Fibroblast of lung (primary cell): ENCODE data around the gene HSF2BP. TPM values are rescaled to one million over a fixed set of nuclear protein-coding genes. Genes with fewer than 3 reads are reported as not detected.

ENCODE experiments used
- DNase-seq, 2 donors: peaks; one replicate each; pipeline versions ENCODE4 v3.0.0 to v3.0.0-alpha.2; 2010; ENCODE audit warnings: low read depth in 2 of 2
- H2AFZ ChIP-seq: 2 replicates; pipeline ENCODE4 v1.5.1; 2012; ENCODE audit warnings: low read length, control low read depth, inconsistent platforms
- H3K27ac ChIP-seq: 2 replicates; pipeline ENCODE4 v1.5.1; 2011; ENCODE audit warnings: low read length, control low read depth; ENCODE audit not compliant: insufficient read depth
- H3K27me3 ChIP-seq: 2 replicates; pipeline ENCODE4 v1.5.1; 2011; ENCODE audit warnings: mild to moderate bottlenecking, low read length; ENCODE audit not compliant: control insufficient read depth, insufficient read depth
- H3K36me3 ChIP-seq: 2 replicates; pipeline ENCODE4 v1.5.1; 2011; ENCODE audit warnings: low read length; ENCODE audit not compliant: control insufficient read depth, insufficient read depth
- H3K4me1 ChIP-seq: 2 replicates; pipeline ENCODE4 v1.5.1; 2011; ENCODE audit warnings: low read length; ENCODE audit not compliant: control insufficient read depth, insufficient read depth; ENCODE audit errors: extremely low read depth
- H3K4me2 ChIP-seq: 2 replicates; pipeline ENCODE4 v1.5.1; 2011; ENCODE audit warnings: low read length, control low read depth; ENCODE audit not compliant: insufficient read depth; ENCODE audit errors: extremely low read depth
- H3K4me3 ChIP-seq, 4 experiments: fragments of 200-600 bp in 1 of 4; sonication (generic) in 1 of 4; replicated peaks in 1 of 4; 2 replicates each; pipeline ENCODE4 v1.5.1; 2011 to 2016; ENCODE audit warnings: low read length in 4 of 4, low read depth in 3 of 4, mild to moderate bottlenecking in 3 of 4, control low read depth in 2 of 4, inconsistent platforms in 1 of 4, mixed read lengths in 1 of 4; ENCODE audit not compliant: insufficient read depth in 1 of 4; ENCODE audit errors: control extremely low read depth in 1 of 4
- H3K79me2 ChIP-seq: 2 replicates; pipeline ENCODE4 v1.5.1; 2012; ENCODE audit warnings: mild to moderate bottlenecking, low read length, inconsistent platforms; ENCODE audit not compliant: control insufficient read depth, insufficient read depth
- H3K9ac ChIP-seq: 2 replicates; pipeline ENCODE4 v1.5.1; 2011; ENCODE audit warnings: mild to moderate bottlenecking, low read length, control low read depth; ENCODE audit not compliant: insufficient read depth
- H3K9me3 ChIP-seq: 2 replicates; pipeline ENCODE4 v1.5.1; 2012; ENCODE audit warnings: low read depth, low read length; ENCODE audit not compliant: control insufficient read depth, insufficient read depth
- H4K20me1 ChIP-seq: 2 replicates; pipeline ENCODE4 v1.5.1; 2011; ENCODE audit warnings: low read length; ENCODE audit not compliant: control insufficient read depth, insufficient read depth; ENCODE audit errors: extremely low read depth
- EZH2 ChIP-seq: IDR thresholded peaks from 2 replicates; pipeline ENCODE4 v1.5.1; 2012; ENCODE audit warnings: low read length, control low read depth, mild to moderate bottlenecking; ENCODE audit errors: missing control alignments
- polyA plus RNA-seq, 2 donors: library from polyadenylated mRNA; depleted of rRNA in 1 of 2; stranded (reverse) in 1 of 2; unstranded in 1 of 2; fragments of >200 nt; gene quantifications; 2 replicates each; pipeline ENCODE4 v1.2.1, GENCODE V29; 2011 to 2012; ENCODE audit warnings: missing spikeins in 1 of 2
- total RNA-seq: library from RNA; depleted of rRNA; stranded (reverse); fragments of >200 nt; gene quantifications from 2 replicates; pipeline ENCODE4 v1.2.1, GENCODE V29; 2014
- TF ChIP-seq, protein P1 (sequence below), 2 donors: IDR thresholded peaks in 1 of 2; conservative IDR thresholded peaks in 1 of 2; 1 replicate in 1 of 2; 2 replicates in 1 of 2; pipeline ENCODE4 v1.5.1; 2011 to 2012; ENCODE audit warnings: low read length in 2 of 2, control low read depth in 1 of 2, inconsistent platforms in 1 of 2, low read depth in 1 of 2, mild to moderate bottlenecking in 1 of 2

The HSF2BP gene
- total and polyA plus RNA-seq, 2 donors (not counting 1 experiment from before 2014, with no cell fraction given), result 0.70 to 1.2 TPM

DNA sequence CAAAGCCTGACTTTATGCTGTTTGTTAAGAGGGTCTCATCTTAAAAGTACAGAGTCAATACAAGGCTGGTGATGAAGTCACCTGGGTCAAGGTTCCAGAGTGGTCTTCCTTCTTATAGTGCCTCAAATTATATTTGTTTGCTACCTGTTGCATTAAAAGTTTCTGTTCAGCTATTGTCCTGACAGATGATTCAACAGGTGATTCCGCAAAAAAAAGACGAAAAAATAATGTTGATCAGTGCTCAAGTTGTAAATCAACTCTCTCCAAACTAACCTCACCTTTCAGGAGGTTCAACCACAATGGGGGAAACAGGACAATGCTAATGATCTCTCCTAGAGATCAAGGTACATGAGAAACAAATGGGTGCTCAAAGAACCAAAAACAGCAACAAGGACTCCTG lies 35.7 kb downstream of the HSF2BP start:
- H4K20me1 ChIP-seq, result no peaks in the 10 kb centered on the region
- H3K79me2 ChIP-seq, result no peaks in the 10 kb centered on the region
- H3K4me3 ChIP-seq, result no peak overlapping the region
- no peak overlapping the region for H3K27ac ChIP-seq
- H3K27me3 ChIP-seq, result peaks cover 6% of the 10 kb centered on the region
- no peak overlapping the region for H3K4me2 ChIP-seq
- no peaks in the 10 kb centered on the region for H3K36me3 ChIP-seq
- no peaks in the 10 kb centered on the region for H3K4me1 ChIP-seq
- H3K9me3 ChIP-seq, result no peaks in the 10 kb centered on the region
- H2AFZ ChIP-seq, result no peak overlapping the region
- TF ChIP-seq EZH2, result no peak
- TF ChIP-seq, protein P1, sequence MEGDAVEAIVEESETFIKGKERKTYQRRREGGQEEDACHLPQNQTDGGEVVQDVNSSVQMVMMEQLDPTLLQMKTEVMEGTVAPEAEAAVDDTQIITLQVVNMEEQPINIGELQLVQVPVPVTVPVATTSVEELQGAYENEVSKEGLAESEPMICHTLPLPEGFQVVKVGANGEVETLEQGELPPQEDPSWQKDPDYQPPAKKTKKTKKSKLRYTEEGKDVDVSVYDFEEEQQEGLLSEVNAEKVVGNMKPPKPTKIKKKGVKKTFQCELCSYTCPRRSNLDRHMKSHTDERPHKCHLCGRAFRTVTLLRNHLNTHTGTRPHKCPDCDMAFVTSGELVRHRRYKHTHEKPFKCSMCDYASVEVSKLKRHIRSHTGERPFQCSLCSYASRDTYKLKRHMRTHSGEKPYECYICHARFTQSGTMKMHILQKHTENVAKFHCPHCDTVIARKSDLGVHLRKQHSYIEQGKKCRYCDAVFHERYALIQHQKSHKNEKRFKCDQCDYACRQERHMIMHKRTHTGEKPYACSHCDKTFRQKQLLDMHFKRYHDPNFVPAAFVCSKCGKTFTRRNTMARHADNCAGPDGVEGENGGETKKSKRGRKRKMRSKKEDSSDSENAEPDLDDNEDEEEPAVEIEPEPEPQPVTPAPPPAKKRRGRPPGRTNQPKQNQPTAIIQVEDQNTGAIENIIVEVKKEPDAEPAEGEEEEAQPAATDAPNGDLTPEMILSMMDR (conservative IDR thresholded peaks at IDR 0.05 in 1 of 2, IDR thresholded peaks at IDR 0.05 in 1 of 2; ENCODE audit: low read depth in 1 of 2, low read length in 2 of 2), result no peak
- DNase-seq, result no peak
- H3K9ac ChIP-seq, result no peak overlapping the region

DNA sequence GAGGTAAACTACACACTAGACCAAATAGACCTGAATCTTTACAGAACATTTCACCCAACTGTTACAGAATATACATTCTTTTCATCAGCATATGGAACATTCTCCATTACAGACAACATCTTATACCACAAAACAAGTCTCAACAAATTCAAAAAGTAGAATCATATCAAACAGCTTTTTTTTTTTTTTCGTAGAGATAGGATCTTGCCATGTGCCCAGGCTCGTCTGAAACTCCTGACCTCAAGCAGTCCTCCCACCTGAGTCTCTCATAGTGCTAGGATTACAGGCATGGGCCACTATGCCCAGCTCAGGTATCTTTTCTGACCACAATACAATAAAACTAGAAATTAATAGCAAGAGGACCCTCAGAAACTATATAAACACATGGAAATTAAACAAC lies 36.5 kb downstream of the HSF2BP start:
- no peak for TF ChIP-seq EZH2
- TF ChIP-seq, protein P1 (conservative IDR thresholded peaks at IDR 0.05 in 1 of 2, IDR thresholded peaks at IDR 0.05 in 1 of 2; ENCODE audit: low read depth in 1 of 2, low read length in 2 of 2), result no peak
- no peak for DNase-seq
- H4K20me1 ChIP-seq, result no peaks in the 10 kb centered on the region
- H3K4me2 ChIP-seq, result no peak overlapping the region
- no peak overlapping the region for H2AFZ ChIP-seq
- peaks cover 6% of the 10 kb centered on the region for H3K27me3 ChIP-seq
- no peaks in the 10 kb centered on the region for H3K4me1 ChIP-seq
- H3K36me3 ChIP-seq, result no peaks in the 10 kb centered on the region
- no peak overlapping the region for H3K9ac ChIP-seq
- H3K4me3 ChIP-seq, result no peak overlapping the region
- no peak overlapping the region for H3K27ac ChIP-seq
- no peaks in the 10 kb centered on the region for H3K9me3 ChIP-seq
- H3K79me2 ChIP-seq, result no peaks in the 10 kb centered on the region

DNA sequence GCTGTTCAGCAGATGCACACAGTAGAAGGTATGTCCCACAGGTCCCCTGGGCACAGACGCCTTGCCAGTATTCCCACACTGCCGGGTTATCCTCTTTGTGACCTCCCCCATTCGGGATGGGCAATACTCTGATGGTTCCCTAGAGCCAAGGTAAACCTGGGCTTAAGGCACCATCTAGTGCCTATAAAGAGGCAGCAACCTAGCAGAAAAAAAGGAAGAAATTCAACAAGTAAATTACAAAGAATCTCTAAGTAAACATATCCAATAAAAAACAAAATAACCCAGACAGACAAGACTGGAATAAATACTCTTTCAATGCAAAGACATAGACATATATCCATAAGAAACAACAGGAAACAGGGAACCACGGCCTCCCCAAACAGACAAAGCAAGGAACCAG lies 39.4 kb downstream of the HSF2BP start:
- H3K27ac ChIP-seq, result no peak overlapping the region
- H3K4me1 ChIP-seq, result no peaks in the 10 kb centered on the region
- H2AFZ ChIP-seq, result no peak overlapping the region
- no peak overlapping the region for H3K4me3 ChIP-seq
- no peaks in the 10 kb centered on the region for H3K79me2 ChIP-seq
- H3K9ac ChIP-seq, result no peak overlapping the region
- no peaks in the 10 kb centered on the region for H4K20me1 ChIP-seq
- no peak for DNase-seq
- H3K36me3 ChIP-seq, result no peaks in the 10 kb centered on the region
- no peak overlapping the region for H3K4me2 ChIP-seq
- TF ChIP-seq, protein P1 (conservative IDR thresholded peaks at IDR 0.05 in 1 of 2, IDR thresholded peaks at IDR 0.05 in 1 of 2; ENCODE audit: low read depth in 1 of 2, low read length in 2 of 2), result no peak
- TF ChIP-seq EZH2, result no peak
- H3K27me3 ChIP-seq, result peaks cover 3% of the 10 kb centered on the region
- H3K9me3 ChIP-seq, result no peaks in the 10 kb centered on the region
